Renal cortical epithelial cell (primary cell): ENCODE results near the gene RERE. TPM values are rescaled to one million over a fixed set of nuclear protein-coding genes. Genes with fewer than 3 reads are reported as not detected.
"Not testable (repeated sequence)": the region's sequence is repeated elsewhere in the genome, so short reads cannot be mapped to it uniquely, and the experiment has no call there.

Experiments used
- DNase-seq: peaks from one replicate; pipeline ENCODE4 v3.0.0-alpha.2; 2011; ENCODE audit warnings: low read depth
- total RNA-seq: library from RNA; depleted of rRNA; stranded (reverse); fragments of >200 nt; gene quantifications from 2 replicates; pipeline ENCODE4 v1.2.3, GENCODE V29; 2014

RERE gene
- total RNA-seq, 1 donor from 2014 or later: 57.8 TPM

GRCh38 chr1:8807004-8807403 lies 10.4 kb downstream of the RERE start:
- DNase-seq: no peak

GRCh38 chr1:8800416-8800815 lies 17.0 kb downstream of the RERE start:
- no peak for DNase-seq

GRCh38 chr1:8797216-8797615 lies 20.2 kb downstream of the RERE start:
- DNase-seq: peak; percentile 48

GRCh38 chr1:8796812-8797211 lies 20.6 kb downstream of the RERE start:
- DNase-seq: no peak

GRCh38 chr1:8794605-8795004 lies 22.8 kb downstream of the RERE start:
- no peak for DNase-seq

GRCh38 chr1:8791819-8792218 lies 25.6 kb downstream of the RERE start:
- no peak for DNase-seq

GRCh38 chr1:8790987-8791386 lies 26.5 kb downstream of the RERE start:
- peak; percentile 35 for DNase-seq

GRCh38 chr1:8790478-8790877 lies 27.0 kb downstream of the RERE start:
- no peak for DNase-seq

- DNase-seq: no peak
Observed at GRCh38 chr1:8789314-8790214, 27.9 kb downstream of the RERE start.

GRCh38 chr1:8787218-8787617 lies 30.2 kb downstream of the RERE start:
- no peak for DNase-seq

GRCh38 chr1:8786204-8786603 lies 31.2 kb downstream of the RERE start:
- DNase-seq: not testable (repeated sequence)

- DNase-seq: no peak
Observed at GRCh38 chr1:8782955-8783354, 34.5 kb downstream of the RERE start.

- no peak for DNase-seq
Observed at GRCh38 chr1:8782001-8782620, 35.3 kb downstream of the RERE start.

- DNase-seq: no peak
Observed at GRCh38 chr1:8780405-8780804, 37.0 kb downstream of the RERE start.

- DNase-seq: no peak
Observed at GRCh38 chr1:8777867-8778266, 39.6 kb downstream of the RERE start.

- no peak for DNase-seq
Observed at GRCh38 chr1:8776104-8776503, 41.3 kb downstream of the RERE start.

- no peak for DNase-seq
Observed at GRCh38 chr1:8767006-8767405, 50.4 kb downstream of the RERE start.

- no peak for DNase-seq
Observed at GRCh38 chr1:8765198-8765597, 52.2 kb downstream of the RERE start.

- no peak for DNase-seq
Observed at GRCh38 chr1:8764293-8764937, 53.0 kb downstream of the RERE start.

- no peak for DNase-seq
Observed at GRCh38 chr1:8763888-8764287, 53.6 kb downstream of the RERE start.

GRCh38 chr1:8754993-8755392 lies 62.4 kb downstream of the RERE start:
- no peak for DNase-seq

GRCh38 chr1:8754247-8754650 lies 63.2 kb downstream of the RERE start:
- DNase-seq: no peak

GRCh38 chr1:8753736-8754135 lies 63.7 kb downstream of the RERE start:
- DNase-seq: no peak
